Esophagus muscularis mucosa (tissue), 4 donors: ENCODE data around the gene CD19. TPM values are rescaled to one million over a fixed set of nuclear protein-coding genes. Genes with fewer than 3 reads are reported as not detected.

Experiments
- DNase-seq: peaks from one replicate; pipeline ENCODE4 v3.0.0-alpha.2; 2017; ENCODE audit errors: extremely low spot score
- H3K27ac ChIP-seq, 4 donors: fragments of 200-600 bp; sonication (generic); replicated peaks in 1 of 4; 1 replicate in 3 of 4; 2 replicates in 1 of 4; pipeline ENCODE4 v1.5.1; 2016 to 2019; ENCODE audit warnings: mild to moderate bottlenecking in 1 of 4
- H3K27me3 ChIP-seq, 4 donors: fragments of 200-600 bp; sonication (generic); one replicate each; pipeline versions ENCODE4 v1.5.1 to v1.6.0; 2016 to 2019
- H3K36me3 ChIP-seq, 4 donors: fragments of 200-600 bp; sonication (generic); one replicate each; pipeline ENCODE4 v1.5.1; 2016 to 2019
- H3K4me1 ChIP-seq, 4 donors: fragments of 200-600 bp; sonication (generic); one replicate each; pipeline ENCODE4 v1.5.1; 2016 to 2019
- H3K4me3 ChIP-seq, 4 donors: fragments of 200-600 bp; sonication (generic); 1 replicate in 2 of 4; 2 replicates in 2 of 4; pipeline ENCODE4 v1.5.1; 2016 to 2019; ENCODE audit warnings: mild to moderate bottlenecking in 4 of 4, moderate library complexity in 1 of 4
- H3K9me3 ChIP-seq, 4 donors: fragments of 200-600 bp; sonication (generic); 1 replicate in 3 of 4; 2 replicates in 1 of 4; pipeline ENCODE4 v1.5.1; 2016 to 2019
- CTCF ChIP-seq, 3 experiments: fragments of 200-600 bp in 2 of 3; fragments of 450-650 bp in 1 of 3; sonication (generic) in 2 of 3; IDR thresholded peaks; one replicate each; pipeline ENCODE4 v1.5.1; 2017 to 2019; ENCODE audit warnings: antibody characterized with exemption in 3 of 3, mild to moderate bottlenecking in 2 of 3, moderate library complexity in 1 of 3
- EP300 ChIP-seq: sonication (generic); formaldehyde crosslinking; IDR thresholded peaks from one replicate; pipeline ENCODE4 v1.6.1; 2017; ENCODE audit warnings: antibody characterized with exemption
- POLR2A ChIP-seq: fragments of 450-650 bp; IDR thresholded peaks from one replicate; pipeline ENCODE4 v1.6.1; 2017; ENCODE audit warnings: antibody characterized with exemption, moderate library complexity, mild to moderate bottlenecking, low read depth
- POLR2AphosphoS5 ChIP-seq, 2 donors: sonication (generic); formaldehyde crosslinking; IDR thresholded peaks; one replicate each; pipeline ENCODE4 v1.6.1; 2017; ENCODE audit warnings: antibody characterized with exemption in 2 of 2
- WGBS: methylation state at CpG from one replicate; pipeline ENCODE4 v1.1.5; 2018; 5-methylcytosine and 5-hydroxymethylcytosine counted together
- intact Hi-C: fragments of 100-400 bp; cut with DNase I; formaldehyde crosslinking; loops from one replicate; pipeline ENCODE4 v1.15.1; 2023
- total RNA-seq, 4 donors: library from RNA; depleted of rRNA; stranded (reverse); fragments of >200 nt; gene quantifications; one replicate each; pipeline versions ENCODE4 v1.1.0 to v1.2.1, GENCODE V29; 2016

The CD19 gene
- total RNA-seq, 4 donors from 2014 or later: 0.66 TPM; not detected in 3

- peaks cover 0 to 10% (median 5%) of the 10 kb centered on the region in 4 donors for H3K9me3 ChIP-seq
- DNase-seq: no peak
- peaks cover 49 to 99% (median 97%) of the 10 kb centered on the region in 4 donors for H3K36me3 ChIP-seq
- no peaks in the 10 kb centered on the region for H3K27me3 ChIP-seq
- intact Hi-C loops: no loop called here
- no peak overlapping the region for H3K4me3 ChIP-seq
- WGBS: 98% methylated on average over 5 of the region's 10 CpGs
- no peak overlapping the region for H3K27ac ChIP-seq
- peaks cover 0 to under 1% (median 0%) of the 10 kb centered on the region in 4 donors for H3K4me1 ChIP-seq
- TF ChIP-seq EP300 (no peak), POLR2AphosphoS5 (IDR thresholded peaks at IDR 0.05) (no peak), POLR2A (no peak), CTCF (IDR thresholded peaks at IDR 0.05) (no peak)
Observed at GRCh38 chr16:28982418-28982817, 50.6 kb downstream of the CD19 start.

GRCh38 chr16:28982949-28983348 lies 51.2 kb downstream of the CD19 start:
- intact Hi-C loops: no loop called here

GRCh38 chr16:28983644-28984043 lies 51.9 kb downstream of the CD19 start:
- DNase-seq: no peak
- Histone ChIP-seq H3K36me3 (peaks cover 50 to 100% (median 98%) of the 10 kb centered on the region in 4 donors), H3K4me1 (no peaks in the 10 kb centered on the region), H3K4me3 (no peak overlapping the region), H3K9me3 (peaks cover 0 to 11% (median 5%) of the 10 kb centered on the region in 4 donors), H3K27me3 (no peaks in the 10 kb centered on the region), H3K27ac (no peak overlapping the region)
- WGBS: 98% methylated on average over 9 of the region's 18 CpGs
- TF ChIP-seq CTCF (IDR thresholded peaks at IDR 0.05) (no peak), POLR2AphosphoS5 (IDR thresholded peaks at IDR 0.05) (no peak), POLR2A (no peak), EP300 (no peak)
- intact Hi-C loops: no loop called here

More at GRCh38 chr16:28982949-28983348, 51.2 kb downstream of the CD19 start:
- DNase-seq: no peak
- Histone ChIP-seq H3K4me3 (no peak overlapping the region), H3K9me3 (peaks cover 0 to 11% (median 5%) of the 10 kb centered on the region in 4 donors), H3K27ac (no peak overlapping the region), H3K36me3 (peaks cover 49 to 100% (median 98%) of the 10 kb centered on the region in 4 donors), H3K4me1 (no peaks in the 10 kb centered on the region), H3K27me3 (no peaks in the 10 kb centered on the region)
- WGBS: 96% methylated on average over 7 of the region's 11 CpGs
- no peak for TF ChIP-seq CTCF (IDR thresholded peaks at IDR 0.05)
- no peak for TF ChIP-seq POLR2AphosphoS5 (IDR thresholded peaks at IDR 0.05)
- TF ChIP-seq POLR2A: no peak
- no peak for TF ChIP-seq EP300

- Histone ChIP-seq H3K4me3 (no peak overlapping the region), H3K27ac (no peak overlapping the region), H3K36me3 (peaks cover 51 to 100% (median 96%) of the 10 kb centered on the region in 4 donors), H3K4me1 (no peaks in the 10 kb centered on the region), H3K27me3 (no peaks in the 10 kb centered on the region), H3K9me3 (peaks cover 0 to 11% (median 5%) of the 10 kb centered on the region in 4 donors)
- intact Hi-C loops: no loop called here
- TF ChIP-seq POLR2AphosphoS5 (IDR thresholded peaks at IDR 0.05) (no peak), POLR2A (no peak), CTCF (IDR thresholded peaks at IDR 0.05) (no peak), EP300 (no peak)
- 74% methylated on average over 11 of the region's 12 CpGs for WGBS
- DNase-seq: no peak
Observed at GRCh38 chr16:28984091-28984490, 52.3 kb downstream of the CD19 start.

- intact Hi-C loops: no loop called here
- Histone ChIP-seq H3K4me1 (no peaks in the 10 kb centered on the region), H3K4me3 (peak within 1 kb of the TSS; percentile 7 to 37 (median 8)), H3K27me3 (no peaks in the 10 kb centered on the region), H3K36me3 (peaks cover 45 to 100% (median 94%) of the 10 kb centered on the region in 4 donors), H3K27ac (no peak within 1 kb of the TSS), H3K9me3 (peaks cover 0 to 11% (median 5%) of the 10 kb centered on the region in 4 donors)
- no CpG with 5 or more reads among the region's 24 CpGs for WGBS
- DNase-seq: no peak
- TF ChIP-seq EP300 (no peak), CTCF (IDR thresholded peaks at IDR 0.05) (no peak), POLR2AphosphoS5 (IDR thresholded peaks at IDR 0.05) (no peak), POLR2A (no peak)
Observed at GRCh38 chr16:28984619-28985135, 52.9 kb downstream of the CD19 start, which contains the start of gene LAT. Gene LAT, plus strand, starts transcription at chr16:28985052. Its CDS starts 366 bp downstream, at chr16:28985418.
